ENCODE data around the gene CBLC. TPM values are rescaled to one million over a fixed set of nuclear protein-coding genes. Genes with fewer than 3 reads are reported as not detected.

The CBLC gene
- total RNA-seq, 1 experiment from 2014 or later, result 15.9 TPM

GRCh38 chr19:44818466-44819031 lies 40.9 kb downstream of the CBLC start:
- H3K9me3 ChIP-seq (ENCODE audit: control insufficient read depth, low read depth, low read length), result no peaks in the 10 kb centered on the region
- H2BK120ac ChIP-seq (ENCODE audit: low read depth, low read length, poor library complexity, severe bottlenecking), result no peak overlapping the region
- Mint-ChIP-seq H3K9me3 (no peaks in the 10 kb centered on the region), H3K27ac (0 out of 7 replicates have a peak overlapping the region, but pooled peaks of 1 of the 3 experiments have one; percentile 44), H3K27me3 (ENCODE audit: low read depth) (peaks cover 28% of the 10 kb centered on the region), H3K36me3 (ENCODE audit: insufficient read depth in 1 of 3, low read depth in 3 of 3) (peaks cover 21 to 55% (median 35%) of the 10 kb centered on the region in 3 experiments), H3K4me1 (peaks cover 0 to 7% of the 10 kb centered on the region in 2 experiments; a peak in 2 of 4 replicates), H3K4me3 (no peak overlapping the region)
- H2BK12ac ChIP-seq (ENCODE audit: insufficient read length, low read depth, low read length), result no peak overlapping the region
- no peak overlapping the region for H3K14ac ChIP-seq (ENCODE audit: insufficient read depth, low read length)
- no peak overlapping the region for H3K4me2 ChIP-seq (ENCODE audit: insufficient read depth, insufficient read length, low read length)
- H3K27ac ChIP-seq (ENCODE audit: insufficient read length, low read depth, low read length), result no peak overlapping the region
- no peak overlapping the region for H4K8ac ChIP-seq (replicated peaks; ENCODE audit: insufficient read length, low read depth, low read length)
- H3K56ac ChIP-seq (ENCODE audit: insufficient read length, low read depth, low read length), result no peak overlapping the region
- no peak overlapping the region for H2BK20ac ChIP-seq (ENCODE audit: low read depth, low read length, poor library complexity, severe bottlenecking)
- H3K4me1 ChIP-seq (ENCODE audit: insufficient read depth, low read length), result no peaks in the 10 kb centered on the region
- H3K4ac ChIP-seq (ENCODE audit: low read depth, low read length), result no peak overlapping the region
- TF ChIP-seq CTCF (conservative IDR thresholded peaks at IDR 0.05), result no peak
- no peaks in the 10 kb centered on the region; the same call in 1 of the 2 replicates for H3K27me3 ChIP-seq (ENCODE audit: insufficient read depth, low read length)
- no peak overlapping the region for H3K23ac ChIP-seq (ENCODE audit: insufficient read length, low read depth, low read length)
- no peak overlapping the region for H2BK15ac ChIP-seq (ENCODE audit: low read depth, low read length)
- no peak for DNase-seq
- H3K79me1 ChIP-seq (ENCODE audit: insufficient read depth, low read depth, low read length, poor library complexity, severe bottlenecking), result no peaks in the 10 kb centered on the region
- H3T11ph ChIP-seq (ENCODE audit: low read length), result no peak overlapping the region
- no peak overlapping the region for H4K5ac ChIP-seq (ENCODE audit: insufficient read length, low read depth, low read length)
- H2AK5ac ChIP-seq (ENCODE audit: insufficient read length, low read length), result no peak overlapping the region
- H3K9ac ChIP-seq (ENCODE audit: extremely low read depth, insufficient read length, low read length), result no peak overlapping the region
- WGBS (ENCODE audit: extremely low coverage, insufficient read length, low lambda C conversion rate), result no CpG with 5 or more reads among the region's 20 CpGs
- H2AFZ ChIP-seq (ENCODE audit: low read length), result no peak overlapping the region
- H4K20me1 ChIP-seq (ENCODE audit: control insufficient read depth, insufficient read depth, insufficient read length), result no peaks in the 10 kb centered on the region
- H4K91ac ChIP-seq (ENCODE audit: insufficient read length, low read depth, low read length), result no peak overlapping the region
- H3K18ac ChIP-seq (ENCODE audit: insufficient read length, low read depth, low read length), result no peak overlapping the region
- no peaks in the 10 kb centered on the region for H3K23me2 ChIP-seq (ENCODE audit: insufficient read length, low read depth, low read length, poor library complexity, severe bottlenecking)
- no peak overlapping the region for H2BK5ac ChIP-seq (ENCODE audit: insufficient read length, low read length)
- no peaks in the 10 kb centered on the region for H3K79me2 ChIP-seq (ENCODE audit: insufficient read depth, low read length)
